ENCODE results near the gene RNASE4.

RNASE4 gene

GRCh38 chr14:20676072-20676471 is 8.3 kb upstream of the RNASE4 start:
- no peak for DNase-seq

GRCh38 chr14:20679907-20680306 is 4.5 kb upstream of the RNASE4 start:
- DNase-seq, result no peak

GRCh38 chr14:20680363-20680762 is 4.0 kb upstream of the RNASE4 start:
- DNase-seq, result no peak

GRCh38 chr14:20680843-20681347 is 3.5 kb upstream of the RNASE4 start:
- no peak for DNase-seq

- DNase-seq, result peak; percentile 89
Measured at GRCh38 chr14:20681348-20682126, 2.8 kb upstream of the RNASE4 start.

GRCh38 chr14:20682127-20682434 is 2.3 kb upstream of the RNASE4 start:
- DNase-seq, result no peak

- peak; percentile 83 for DNase-seq
Measured at GRCh38 chr14:20682435-20683124, 1.8 kb upstream of the RNASE4 start.

GRCh38 chr14:20683125-20683890 is 1.1 kb upstream of the RNASE4 start:
- peak; percentile 78 for DNase-seq

GRCh38 chr14:20684662-20685456 is 499 bp downstream of the RNASE4 start:
- no peak for DNase-seq

GRCh38 chr14:20686386-20687143 is 2.2 kb downstream of the RNASE4 start:
- DNase-seq, result no peak

GRCh38 chr14:20687362-20688166 is 3.2 kb downstream of the RNASE4 start:
- no peak for DNase-seq

- no peak for DNase-seq
Measured at GRCh38 chr14:20688167-20688839, 3.9 kb downstream of the RNASE4 start, which contains the start of gene ANG. ANG (plus strand) TSS chr14:20688764; CDS start chr14:20693565, 4,801 bp downstream.

GRCh38 chr14:20690848-20691640 is 6.7 kb downstream of the RNASE4 start:
- peak; percentile 58 for DNase-seq

GRCh38 chr14:20692116-20692751 is 7.9 kb downstream of the RNASE4 start:
- no peak for DNase-seq

- DNase-seq, result no peak
Measured at GRCh38 chr14:20696764-20697163, 12.4 kb downstream of the RNASE4 start.

- DNase-seq, result peak; percentile 51
Measured at GRCh38 chr14:20697273-20698017, 13.1 kb downstream of the RNASE4 start.

- DNase-seq, result no peak
Measured at GRCh38 chr14:20698018-20698329, 13.6 kb downstream of the RNASE4 start.

GRCh38 chr14:20698934-20699333 is 14.6 kb downstream of the RNASE4 start:
- no peak for DNase-seq

Measured in central memory CD4-positive, alpha-beta T cell (primary cell).